Renal cortical epithelial cell (primary cell): ENCODE data around the gene MEMO1. TPM values are rescaled to one million over a fixed set of nuclear protein-coding genes. Genes with fewer than 3 reads are reported as not detected.
A peak's percentile ranks its signal among the peaks of the same experiment; 100 is the strongest.
"Not testable (repeated sequence)": the region's sequence is repeated elsewhere in the genome, so short reads cannot be mapped to it uniquely, and the experiment has no call there.

ENCODE experiments used
- DNase-seq: peaks from one replicate; pipeline ENCODE4 v3.0.0-alpha.2; 2011; ENCODE audit warnings: low read depth
- total RNA-seq: library from RNA; depleted of rRNA; stranded (reverse); fragments of >200 nt; gene quantifications from 2 replicates; pipeline ENCODE4 v1.2.3, GENCODE V29; 2014

MEMO1 gene
- total RNA-seq, 1 donor from 2014 or later, result 30.9 TPM

GRCh38 chr2:31909661-31910060 lies 101.1 kb downstream of the MEMO1 start:
- no peak for DNase-seq

- DNase-seq, result not testable (repeated sequence)
Measured at GRCh38 chr2:31907491-31907890, 103.3 kb downstream of the MEMO1 start.

- no peak for DNase-seq
Measured at GRCh38 chr2:31903109-31903780, 107.6 kb downstream of the MEMO1 start.

- no peak for DNase-seq
Measured at GRCh38 chr2:31901900-31902299, 108.9 kb downstream of the MEMO1 start.

DNA sequence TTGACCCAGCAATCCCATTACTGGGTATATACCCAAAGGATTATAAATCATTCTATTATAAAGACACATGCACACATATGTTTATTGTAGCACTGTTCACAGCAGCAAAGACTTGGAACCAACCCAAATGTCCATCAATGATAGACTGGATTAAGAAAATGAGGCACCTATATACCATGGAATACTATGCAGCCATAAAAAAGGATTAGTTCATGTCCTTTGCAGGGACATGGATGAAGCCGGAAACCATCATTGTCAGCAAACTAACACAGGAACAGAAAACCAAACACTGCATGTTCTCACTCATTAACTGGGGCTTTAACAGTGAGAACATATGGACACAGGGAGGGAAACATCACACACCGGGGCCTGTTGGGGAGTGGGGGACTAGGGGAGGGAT lies 110.7 kb downstream of the MEMO1 start:
- not testable (repeated sequence) for DNase-seq

GRCh38 chr2:31898346-31898745 lies 112.5 kb downstream of the MEMO1 start:
- not testable (repeated sequence) for DNase-seq

- not testable (repeated sequence) for DNase-seq
Measured at GRCh38 chr2:31897340-31897739, 113.5 kb downstream of the MEMO1 start.

DNA sequence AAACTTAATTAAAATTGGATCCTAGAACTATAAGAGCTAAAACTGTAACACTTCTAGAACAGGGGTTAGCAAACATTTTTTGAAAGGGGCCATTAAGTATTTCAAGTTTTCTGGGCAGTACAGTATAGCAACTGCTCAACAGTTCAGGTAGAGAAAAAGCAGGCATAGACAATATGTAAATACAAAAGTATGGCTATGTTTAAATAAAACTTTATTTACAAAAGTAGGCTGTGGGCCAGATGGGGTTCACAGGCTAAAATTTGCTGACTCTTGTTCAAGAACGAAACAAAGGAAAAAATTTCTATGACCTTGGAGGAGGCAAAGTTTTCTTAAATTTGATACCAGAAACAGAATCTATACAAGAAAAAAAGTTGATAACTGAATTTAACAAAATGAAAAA lies 114.5 kb downstream of the MEMO1 start:
- no peak for DNase-seq

DNA sequence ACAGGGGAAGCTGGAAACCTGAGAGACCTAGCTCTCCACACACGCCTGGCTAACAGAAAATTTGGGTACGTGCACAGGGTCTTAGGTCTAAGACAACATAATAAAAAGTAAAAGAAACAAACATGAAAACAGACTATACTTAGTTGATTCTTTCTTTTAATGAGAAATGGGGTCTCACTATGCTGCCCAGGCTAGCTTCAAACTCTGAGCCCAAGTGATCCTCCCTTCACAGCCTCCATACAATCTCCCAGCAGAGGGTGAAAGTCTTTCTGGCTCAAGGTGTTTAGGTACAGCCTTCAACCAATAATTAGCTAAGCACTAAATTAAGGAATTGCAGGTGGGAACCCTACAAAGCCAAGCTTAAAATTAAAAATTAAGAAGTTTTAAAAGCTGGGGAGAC lies 116.2 kb downstream of the MEMO1 start:
- DNase-seq, result no peak

DNA sequence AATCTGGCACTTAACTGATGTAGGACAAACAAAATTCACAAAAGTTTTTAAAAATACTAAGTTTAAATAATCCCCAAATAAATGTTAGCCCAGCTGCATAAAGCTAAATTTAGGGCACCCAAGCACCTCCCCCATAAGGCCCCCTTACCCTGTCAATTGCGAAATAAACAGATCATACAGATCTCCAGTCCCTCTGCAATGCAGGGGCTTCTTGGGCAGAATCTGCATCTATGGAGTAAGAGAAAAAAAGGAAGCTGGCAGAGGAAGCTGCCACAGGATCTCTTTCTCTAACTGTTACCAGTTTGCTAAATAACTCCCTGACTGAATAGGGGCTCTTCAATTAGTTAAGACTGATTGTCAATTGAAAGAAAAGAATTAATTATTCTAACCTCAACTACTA lies 117.7 kb downstream of the MEMO1 start:
- DNase-seq, result no peak

- DNase-seq, result no peak
Measured at GRCh38 chr2:31889044-31889443, 121.8 kb downstream of the MEMO1 start.

GRCh38 chr2:31888550-31888949 lies 122.3 kb downstream of the MEMO1 start:
- DNase-seq, result no peak

- DNase-seq, result peak; percentile 41
Measured at GRCh38 chr2:31886700-31887099, 124.1 kb downstream of the MEMO1 start.

DNA sequence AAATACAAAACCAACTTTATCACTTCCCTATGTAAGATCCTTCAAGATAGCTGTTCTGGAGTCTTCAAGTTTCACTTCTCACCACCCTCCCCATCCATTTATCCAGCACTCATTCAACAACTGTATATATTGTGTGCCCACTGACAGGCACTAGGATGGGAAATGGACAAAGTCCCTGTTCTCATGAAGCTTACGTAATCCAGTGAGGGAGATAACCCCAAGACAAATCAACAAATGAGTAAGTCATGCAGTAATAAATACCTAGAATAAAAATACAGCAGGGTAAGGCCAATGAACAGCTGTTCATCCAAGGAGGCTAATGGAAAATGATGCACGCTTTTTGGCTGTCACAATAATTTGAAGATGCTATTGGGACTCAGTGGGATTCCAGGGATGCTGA lies 133.8 kb downstream of the MEMO1 start:
- peak; percentile 31 for DNase-seq

- DNase-seq, result no peak
Measured at GRCh38 chr2:31874071-31874470, 136.7 kb downstream of the MEMO1 start.

DNA sequence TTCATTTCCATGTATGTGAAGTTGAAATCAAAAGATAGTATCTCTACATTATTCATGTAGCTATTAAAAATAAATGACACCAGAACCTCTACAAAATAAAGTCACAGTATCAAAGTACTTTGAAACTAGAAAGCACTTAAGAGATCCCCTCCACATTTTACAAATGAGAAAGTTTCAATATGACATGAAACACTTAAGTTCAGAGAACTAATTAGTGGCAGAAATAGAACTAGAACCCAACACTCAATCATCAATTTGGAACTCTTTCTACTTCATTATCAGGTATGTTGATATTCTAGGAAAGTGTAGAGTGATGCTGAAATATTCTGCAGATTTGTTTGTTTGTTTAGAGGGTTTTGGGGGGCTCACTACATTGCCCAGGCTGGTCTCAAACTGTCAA lies 145.6 kb downstream of the MEMO1 start:
- no peak for DNase-seq

GRCh38 chr2:31863867-31864266 lies 146.9 kb downstream of the MEMO1 start:
- no peak for DNase-seq

- DNase-seq, result not testable (repeated sequence)
Measured at GRCh38 chr2:31863015-31863656, 147.7 kb downstream of the MEMO1 start.

DNA sequence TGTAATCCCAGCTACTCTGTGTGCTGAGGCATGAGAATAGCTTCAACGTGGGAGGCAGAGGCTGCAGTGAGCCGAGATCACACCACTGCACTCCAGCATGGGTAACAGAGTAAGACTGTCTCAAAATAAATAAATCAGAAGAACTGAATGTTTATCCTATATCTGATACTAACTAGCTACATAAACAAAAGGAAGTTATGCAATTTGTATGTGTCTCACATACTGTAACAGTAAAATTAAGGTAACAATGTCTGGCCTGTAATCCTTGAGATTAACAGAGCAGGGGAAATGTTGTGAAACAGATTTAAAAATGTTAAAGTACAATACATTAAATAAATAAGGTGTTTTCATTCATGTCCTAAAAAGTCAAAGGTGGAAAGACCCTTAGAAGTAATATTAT lies 150.8 kb downstream of the MEMO1 start:
- no peak for DNase-seq

- no peak for DNase-seq
Measured at GRCh38 chr2:31853521-31853920, 157.3 kb downstream of the MEMO1 start.

DNA sequence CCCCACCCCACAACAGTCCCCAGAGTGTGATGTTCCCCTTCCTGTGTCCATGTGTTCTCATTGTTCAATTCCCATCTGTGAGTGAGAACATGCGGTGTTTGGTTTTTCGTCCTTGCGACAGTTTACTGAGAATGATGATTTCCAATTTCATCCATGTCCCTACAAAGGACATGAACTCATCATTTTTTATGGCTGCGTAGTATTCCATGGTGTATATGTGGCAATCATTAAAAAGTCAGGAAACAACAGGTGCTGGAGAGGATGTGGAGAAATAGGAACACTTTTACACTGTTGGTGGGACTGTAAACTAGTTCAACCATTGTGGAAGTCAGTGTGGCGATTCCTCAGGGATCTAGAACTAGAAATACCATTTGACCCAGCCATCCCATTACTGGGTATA lies 168.7 kb downstream of the MEMO1 start:
- not testable (repeated sequence) for DNase-seq

DNA sequence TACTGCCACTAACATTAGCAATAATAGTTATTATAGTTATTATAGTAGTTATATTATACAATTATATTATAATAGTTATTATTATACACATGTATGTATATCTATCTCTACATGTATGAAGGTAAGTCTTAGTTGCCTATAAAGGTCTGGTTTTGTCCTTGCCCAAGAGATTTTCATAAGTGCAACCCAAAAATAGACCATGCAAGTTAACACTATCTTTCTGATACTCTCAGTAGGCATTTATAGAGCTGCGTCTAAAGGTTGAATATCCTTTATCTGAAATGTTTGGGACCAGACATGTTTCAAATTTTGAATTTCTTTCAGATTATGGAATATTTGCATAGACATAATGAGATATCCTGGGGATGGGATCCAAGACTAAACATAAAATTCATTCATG lies 175.4 kb downstream of the MEMO1 start:
- DNase-seq, result no peak

- DNase-seq, result no peak
Measured at GRCh38 chr2:31832363-31832762, 178.4 kb downstream of the MEMO1 start.

GRCh38 chr2:31831585-31831984 lies 179.2 kb downstream of the MEMO1 start:
- no peak for DNase-seq
